Vagina (tissue), 2 donors: ENCODE results near the gene RPP38. TPM values are rescaled to one million over a fixed set of nuclear protein-coding genes. Genes with fewer than 3 reads are reported as not detected.

ENCODE experiments used
- DNase-seq, 2 donors: peaks; one replicate each; pipeline ENCODE4 v3.0.0-alpha.2; 2017; ENCODE audit errors: extremely low spot score in 2 of 2
- H3K27ac ChIP-seq: fragments of 200-600 bp; sonication (generic); one replicate; pipeline ENCODE4 v1.5.1; 2019
- H3K27me3 ChIP-seq: fragments of 200-600 bp; sonication (generic); one replicate; pipeline ENCODE4 v1.5.1; 2019
- H3K36me3 ChIP-seq, 2 donors: fragments of 200-600 bp; sonication (generic); one replicate each; pipeline ENCODE4 v1.5.1; 2017 to 2019
- H3K4me1 ChIP-seq: fragments of 200-600 bp; sonication (generic); one replicate; pipeline ENCODE4 v1.5.1; 2019
- H3K4me3 ChIP-seq, 2 donors: fragments of 200-600 bp; sonication (generic); 1 replicate in 1 of 2; 2 replicates in 1 of 2; pipeline ENCODE4 v1.5.1; 2016 to 2019
- H3K9me3 ChIP-seq: fragments of 200-600 bp; sonication (generic); one replicate; pipeline ENCODE4 v1.5.1; 2019
- POLR2A ChIP-seq, 2 donors: fragments of 450-650 bp; IDR thresholded peaks; one replicate each; pipeline ENCODE4 v1.6.1; 2017; ENCODE audit warnings: antibody characterized with exemption in 2 of 2, mild to moderate bottlenecking in 2 of 2, moderate library complexity in 2 of 2
- POLR2AphosphoS5 ChIP-seq, 2 donors: sonication (generic); formaldehyde crosslinking; IDR thresholded peaks; one replicate each; pipeline ENCODE4 v1.9.0; 2017; ENCODE audit warnings: antibody characterized with exemption in 2 of 2, mild to moderate bottlenecking in 2 of 2, low read depth in 1 of 2; ENCODE audit not compliant: insufficient read depth in 1 of 2
- intact Hi-C: fragments of 100-400 bp; cut with DNase I; formaldehyde crosslinking; loops from one replicate; pipeline ENCODE4 v1.15.1; 2023
- total RNA-seq: library from RNA; depleted of rRNA; stranded (reverse); fragments of >200 nt; gene quantifications from one replicate; pipeline ENCODE4 v1.2.3, GENCODE V29; 2016
- TF ChIP-seq, protein P1 (sequence below), 3 experiments: fragments of 450-650 bp in 2 of 3; fragments of 200-600 bp in 1 of 3; sonication (generic) in 1 of 3; IDR thresholded peaks; one replicate each; pipeline ENCODE4 v1.5.1; 2017 to 2019; ENCODE audit warnings: antibody characterized with exemption in 3 of 3, mild to moderate bottlenecking in 2 of 3, moderate library complexity in 2 of 3

The RPP38 gene
- total RNA-seq, 1 donor from 2014 or later, result 14.2 TPM

DNA sequence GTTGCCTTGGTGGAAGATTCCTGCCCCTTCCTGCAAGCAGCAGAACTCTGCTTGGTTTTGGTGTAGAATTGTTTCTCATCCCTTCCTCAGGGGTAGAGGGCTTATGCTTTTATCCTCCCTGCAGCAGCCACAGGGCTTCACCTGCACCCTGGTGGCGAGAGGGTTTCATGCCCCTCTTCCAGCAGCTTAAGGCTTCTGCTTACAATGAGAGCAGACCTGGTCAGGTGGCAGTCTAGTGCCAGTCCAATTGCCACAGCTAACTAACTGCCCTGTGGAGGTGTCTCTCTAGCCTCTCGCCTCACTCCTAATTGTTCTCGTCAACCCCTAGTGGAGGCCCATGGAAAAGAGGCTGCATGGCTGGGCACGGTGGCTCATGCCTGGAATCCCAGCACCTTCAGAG, 27.9 kb upstream of the RPP38 start:
- intact Hi-C loops, result no loop called here
- Histone ChIP-seq H3K4me3 (no peak overlapping the region), H3K4me1 (no peaks in the 10 kb centered on the region), H3K27ac (no peak overlapping the region), H3K9me3 (no peaks in the 10 kb centered on the region), H3K27me3 (no peaks in the 10 kb centered on the region), H3K36me3 (no peaks in the 10 kb centered on the region)
- no peak for DNase-seq
- TF ChIP-seq POLR2A (IDR thresholded peaks at IDR 0.05) (no peak), POLR2AphosphoS5 (IDR thresholded peaks at IDR 0.05; ENCODE audit: insufficient read depth in 1 of 2, low read depth in 1 of 2) (no peak)
- TF ChIP-seq, protein P1, sequence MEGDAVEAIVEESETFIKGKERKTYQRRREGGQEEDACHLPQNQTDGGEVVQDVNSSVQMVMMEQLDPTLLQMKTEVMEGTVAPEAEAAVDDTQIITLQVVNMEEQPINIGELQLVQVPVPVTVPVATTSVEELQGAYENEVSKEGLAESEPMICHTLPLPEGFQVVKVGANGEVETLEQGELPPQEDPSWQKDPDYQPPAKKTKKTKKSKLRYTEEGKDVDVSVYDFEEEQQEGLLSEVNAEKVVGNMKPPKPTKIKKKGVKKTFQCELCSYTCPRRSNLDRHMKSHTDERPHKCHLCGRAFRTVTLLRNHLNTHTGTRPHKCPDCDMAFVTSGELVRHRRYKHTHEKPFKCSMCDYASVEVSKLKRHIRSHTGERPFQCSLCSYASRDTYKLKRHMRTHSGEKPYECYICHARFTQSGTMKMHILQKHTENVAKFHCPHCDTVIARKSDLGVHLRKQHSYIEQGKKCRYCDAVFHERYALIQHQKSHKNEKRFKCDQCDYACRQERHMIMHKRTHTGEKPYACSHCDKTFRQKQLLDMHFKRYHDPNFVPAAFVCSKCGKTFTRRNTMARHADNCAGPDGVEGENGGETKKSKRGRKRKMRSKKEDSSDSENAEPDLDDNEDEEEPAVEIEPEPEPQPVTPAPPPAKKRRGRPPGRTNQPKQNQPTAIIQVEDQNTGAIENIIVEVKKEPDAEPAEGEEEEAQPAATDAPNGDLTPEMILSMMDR (IDR thresholded peaks at IDR 0.05), result no peak

DNA sequence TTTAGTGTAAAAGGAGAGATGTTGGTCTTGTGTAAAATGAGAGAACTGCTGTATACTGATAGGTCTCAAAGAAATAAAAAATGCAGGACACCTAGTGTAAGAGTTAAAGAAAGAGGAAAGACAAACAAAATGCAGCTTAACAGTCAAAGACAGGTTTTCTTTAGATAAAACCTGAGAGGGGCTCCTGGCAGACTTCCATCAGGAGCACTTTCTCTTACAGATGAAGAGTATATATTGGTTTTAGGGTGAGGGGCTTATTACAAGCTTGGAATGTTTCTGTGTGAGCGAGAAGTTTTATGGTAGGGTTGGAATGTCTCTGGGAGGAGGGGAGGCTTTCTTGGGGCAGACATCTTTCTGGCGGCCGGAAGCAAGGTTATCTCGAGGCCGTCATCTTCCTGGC, 24.8 kb upstream of the RPP38 start:
- Histone ChIP-seq H3K9me3 (no peaks in the 10 kb centered on the region), H3K4me3 (no peak overlapping the region), H3K4me1 (no peaks in the 10 kb centered on the region), H3K27ac (no peak overlapping the region), H3K27me3 (no peaks in the 10 kb centered on the region), H3K36me3 (no peaks in the 10 kb centered on the region)
- no peak for DNase-seq
- TF ChIP-seq POLR2A (IDR thresholded peaks at IDR 0.05) (no peak), POLR2AphosphoS5 (IDR thresholded peaks at IDR 0.05; ENCODE audit: insufficient read depth in 1 of 2, low read depth in 1 of 2) (no peak)
- TF ChIP-seq, protein P1 (IDR thresholded peaks at IDR 0.05), result no peak
- intact Hi-C loops, result no loop called here

DNA sequence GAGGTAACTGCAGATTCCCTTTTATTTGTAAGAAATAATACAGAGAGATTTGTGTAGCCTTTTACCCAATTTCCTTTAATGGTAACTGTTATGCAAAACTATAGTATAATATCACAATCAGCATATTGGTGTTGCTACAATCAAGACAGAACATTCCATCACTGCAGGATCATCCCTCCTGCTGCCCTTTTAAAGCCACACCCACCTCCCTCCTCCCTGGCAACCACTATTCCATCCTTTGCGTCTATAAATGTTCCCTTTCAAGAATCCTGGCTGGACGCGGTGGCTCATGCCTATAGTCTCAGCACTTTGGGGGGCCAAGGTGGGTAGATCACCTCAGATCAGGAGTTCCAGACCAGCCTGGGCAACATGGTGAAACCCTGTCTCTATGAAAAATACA, 21.7 kb upstream of the RPP38 start:
- no peaks in the 10 kb centered on the region for H3K27me3 ChIP-seq
- H3K4me3 ChIP-seq, result no peak overlapping the region
- no peak overlapping the region for H3K27ac ChIP-seq
- no peaks in the 10 kb centered on the region for H3K4me1 ChIP-seq
- no peak for DNase-seq
- no peaks in the 10 kb centered on the region for H3K9me3 ChIP-seq
- TF ChIP-seq, protein P1 (IDR thresholded peaks at IDR 0.05), result no peak
- no peak for TF ChIP-seq POLR2A (IDR thresholded peaks at IDR 0.05)
- TF ChIP-seq POLR2AphosphoS5 (IDR thresholded peaks at IDR 0.05; ENCODE audit: insufficient read depth in 1 of 2, low read depth in 1 of 2), result no peak
- no peaks in the 10 kb centered on the region for H3K36me3 ChIP-seq
- intact Hi-C loops, result no loop called here

DNA sequence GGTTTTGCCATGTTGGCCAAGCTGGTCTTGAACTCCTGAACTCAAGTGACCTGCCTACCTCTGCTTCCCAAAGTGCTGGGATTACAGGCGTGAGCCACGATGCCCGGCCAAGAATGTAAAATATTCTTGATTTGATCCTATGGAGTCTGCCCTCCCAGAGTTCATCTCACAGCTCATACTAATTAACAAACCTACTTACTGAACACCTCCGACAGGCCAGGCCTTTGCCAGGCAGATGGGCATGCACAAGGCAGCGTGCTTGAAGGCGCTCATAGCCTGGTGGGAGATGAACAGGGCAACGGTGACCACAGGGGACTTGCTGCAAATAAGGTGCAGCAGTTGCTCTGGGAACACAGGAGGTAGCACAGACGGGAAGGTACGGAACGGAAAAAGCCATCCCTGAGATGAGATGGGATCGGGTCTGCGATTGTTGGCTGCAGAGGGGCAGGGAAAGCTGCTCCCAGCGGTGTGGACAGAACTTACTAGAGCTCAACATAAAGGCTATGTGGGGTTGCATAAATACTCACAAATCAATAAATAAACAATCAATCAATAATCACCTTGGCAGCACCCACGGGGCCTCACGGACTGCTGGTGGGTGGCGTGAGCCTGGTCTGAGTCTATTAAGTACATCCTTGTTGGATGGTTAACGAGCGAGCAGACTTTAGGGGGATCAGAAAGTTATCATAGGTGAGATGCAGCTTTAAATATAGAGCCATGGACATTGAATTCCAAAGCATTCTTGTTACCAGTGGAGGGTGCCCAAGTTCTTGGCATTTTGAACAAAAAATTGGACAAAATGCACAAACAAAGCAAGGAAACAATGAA, 13.3 kb upstream of the RPP38 start:
- Histone ChIP-seq H3K9me3 (no peaks in the 10 kb centered on the region), H3K36me3 (no peaks in the 10 kb centered on the region), H3K4me1 (peaks cover 18% of the 10 kb centered on the region), H3K27ac (peak overlapping the region; percentile 30), H3K27me3 (no peaks in the 10 kb centered on the region), H3K4me3 (peak overlapping the region; percentile 38 to 54)
- intact Hi-C loops, result no loop called here
- TF ChIP-seq POLR2AphosphoS5 (IDR thresholded peaks at IDR 0.05; ENCODE audit: insufficient read depth in 1 of 2, low read depth in 1 of 2) (no peak), POLR2A (IDR thresholded peaks at IDR 0.05) (no peak)
- TF ChIP-seq, protein P1 (IDR thresholded peaks at IDR 0.05), result no peak
- DNase-seq, result no peak

DNA sequence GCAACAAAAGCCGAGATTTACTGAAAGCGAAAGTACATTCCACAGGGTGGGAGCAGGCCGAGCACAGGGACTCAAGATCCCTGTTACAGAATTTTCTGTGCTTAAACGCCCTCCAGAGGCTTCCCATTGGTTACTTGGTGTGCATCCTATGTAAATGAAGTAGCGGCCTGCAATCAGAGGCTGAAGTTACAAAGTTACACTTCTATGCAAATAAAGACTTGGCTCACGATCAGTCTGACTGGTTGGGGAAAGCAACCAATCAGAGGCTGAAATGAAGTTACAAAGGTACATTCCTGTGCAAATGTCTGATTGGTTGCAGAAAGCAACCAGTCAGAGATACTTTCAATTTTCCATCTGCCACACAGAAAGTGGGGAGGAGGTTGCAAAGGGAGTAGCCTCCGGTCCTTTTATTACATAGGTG, 12.6 kb upstream of the RPP38 start:
- no peaks in the 10 kb centered on the region for H3K36me3 ChIP-seq
- peak overlapping the region; percentile 38 to 54 for H3K4me3 ChIP-seq
- intact Hi-C loops, result no loop called here
- H3K9me3 ChIP-seq, result no peaks in the 10 kb centered on the region
- peak overlapping the region; percentile 30 for H3K27ac ChIP-seq
- no peak for DNase-seq
- peak in 1 of 2 donors; percentile 62 for TF ChIP-seq POLR2AphosphoS5 (IDR thresholded peaks at IDR 0.05; ENCODE audit: insufficient read depth in 1 of 2, low read depth in 1 of 2)
- no peak for TF ChIP-seq POLR2A (IDR thresholded peaks at IDR 0.05)
- peaks cover 18% of the 10 kb centered on the region for H3K4me1 ChIP-seq
- no peaks in the 10 kb centered on the region for H3K27me3 ChIP-seq
